Coronary artery (tissue), 2 donors: ENCODE data around the gene SLC27A2.

Experiments
- DNase-seq: peaks from one replicate; pipeline ENCODE4 v3.0.0-alpha.2; 2017; ENCODE audit warnings: low spot score
- H3K27ac ChIP-seq, 2 donors: fragments of 200-600 bp; sonication (generic); one replicate each; pipeline ENCODE4 v1.5.1; 2016 to 2019
- H3K4me3 ChIP-seq: fragments of 200-600 bp; sonication (generic); 2 replicates; pipeline ENCODE4 v1.5.1; 2016; ENCODE audit warnings: mild to moderate bottlenecking, moderate library complexity
- CTCF ChIP-seq: fragments of 200-600 bp; sonication (generic); IDR thresholded peaks from one replicate; pipeline ENCODE4 v1.5.1; 2019; ENCODE audit warnings: antibody characterized with exemption

The SLC27A2 gene

DNA sequence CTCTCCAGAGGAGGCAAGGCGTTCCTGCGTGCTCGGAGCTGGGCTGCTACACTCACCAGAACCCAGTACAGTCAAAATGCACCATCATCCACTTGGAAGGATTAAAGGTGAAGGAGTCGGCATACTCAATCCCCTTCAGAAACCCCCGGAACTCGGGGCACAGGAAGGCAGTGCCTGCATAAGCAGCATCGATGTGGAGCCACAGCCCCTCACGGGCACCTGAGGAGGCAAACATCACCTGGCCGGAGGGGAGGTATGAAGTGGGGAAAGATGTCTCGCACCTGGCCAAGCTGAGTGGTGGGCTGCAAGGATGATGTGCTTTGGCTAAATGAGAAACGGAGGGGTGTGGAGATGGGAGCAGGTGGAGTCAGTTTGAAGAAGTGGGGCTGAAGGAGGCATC lies 70.6 kb downstream of the SLC27A2 start:
- no peak for DNase-seq
- no peak for TF ChIP-seq CTCF
- Histone ChIP-seq H3K4me3 (no peak overlapping the region), H3K27ac (no peak overlapping the region)

DNA sequence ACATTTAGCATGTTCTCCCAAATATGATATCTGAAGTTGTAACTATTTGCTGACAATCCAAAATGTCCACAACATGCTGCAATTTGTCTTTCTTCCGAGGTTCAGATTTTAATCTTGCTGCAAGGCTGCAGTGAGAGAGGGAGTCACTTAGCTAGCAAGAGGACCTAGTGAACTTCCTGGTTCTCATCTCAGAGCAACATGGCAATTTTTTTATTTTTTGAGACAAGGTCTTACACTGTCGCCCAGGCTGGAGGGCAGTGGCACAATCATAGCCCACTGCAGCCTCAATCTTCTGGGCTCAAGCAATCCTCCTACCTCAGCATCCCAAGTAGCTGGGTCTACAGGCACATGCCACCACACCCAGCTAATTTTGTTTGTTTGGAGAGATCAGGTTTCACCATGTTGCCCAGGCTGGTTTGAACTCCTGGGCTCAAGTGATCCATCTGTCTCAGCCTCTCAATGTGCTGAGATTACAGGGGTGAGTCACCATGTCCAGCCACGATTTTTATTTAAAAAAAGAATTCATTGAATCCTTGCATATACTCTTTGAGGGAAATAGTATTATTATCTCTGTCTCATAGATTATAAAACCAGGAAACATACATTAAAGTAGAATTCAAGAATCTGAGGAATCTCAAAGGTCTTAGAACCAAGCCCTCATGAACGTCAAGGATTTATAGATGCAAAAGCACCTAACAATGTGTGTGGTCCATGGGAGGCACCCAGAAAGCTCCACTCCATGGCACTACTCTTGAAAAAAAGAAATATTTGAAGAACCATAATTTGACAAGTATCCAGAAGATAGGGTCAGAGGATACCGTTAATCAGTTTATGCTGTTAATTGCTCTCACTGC lies 74.4 kb downstream of the SLC27A2 start:
- no peak for DNase-seq
- no peak for TF ChIP-seq CTCF
- no peak overlapping the region for H3K4me3 ChIP-seq
- no peak overlapping the region for H3K27ac ChIP-seq

GRCh38 chr15:50257332-50257731 lies 75.3 kb downstream of the SLC27A2 start:
- Histone ChIP-seq H3K4me3 (no peak overlapping the region), H3K27ac (no peak overlapping the region)
- no peak for TF ChIP-seq CTCF
- DNase-seq = no peak

DNA sequence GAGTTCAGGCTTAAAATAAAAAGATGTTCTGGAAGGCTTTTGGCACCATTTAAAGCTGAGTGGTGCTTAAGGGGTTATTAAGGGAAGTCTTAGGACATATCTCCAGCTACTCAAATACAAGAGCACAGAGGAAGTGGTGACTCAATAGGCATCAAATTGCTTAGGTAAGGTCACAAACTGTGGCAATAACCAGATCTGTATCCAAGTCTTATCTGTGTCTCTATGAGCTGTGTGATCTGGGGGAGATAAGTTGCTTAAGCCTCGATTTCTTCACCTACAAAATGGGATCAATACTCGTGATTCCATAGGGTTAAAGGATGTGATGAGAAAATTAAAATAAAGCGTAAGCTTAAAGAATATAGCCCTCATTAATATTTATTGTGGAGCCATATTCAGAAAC lies 75.9 kb downstream of the SLC27A2 start:
- H3K27ac ChIP-seq = no peak overlapping the region
- no peak overlapping the region for H3K4me3 ChIP-seq
- TF ChIP-seq CTCF = no peak
- DNase-seq = no peak

- no peak for DNase-seq
- no peak for TF ChIP-seq CTCF
- Histone ChIP-seq H3K27ac (no peak overlapping the region), H3K4me3 (no peak overlapping the region)
These were observed 77.3 kb downstream of the SLC27A2 start for GRCh38 chr15:50259276-50259675.

DNA sequence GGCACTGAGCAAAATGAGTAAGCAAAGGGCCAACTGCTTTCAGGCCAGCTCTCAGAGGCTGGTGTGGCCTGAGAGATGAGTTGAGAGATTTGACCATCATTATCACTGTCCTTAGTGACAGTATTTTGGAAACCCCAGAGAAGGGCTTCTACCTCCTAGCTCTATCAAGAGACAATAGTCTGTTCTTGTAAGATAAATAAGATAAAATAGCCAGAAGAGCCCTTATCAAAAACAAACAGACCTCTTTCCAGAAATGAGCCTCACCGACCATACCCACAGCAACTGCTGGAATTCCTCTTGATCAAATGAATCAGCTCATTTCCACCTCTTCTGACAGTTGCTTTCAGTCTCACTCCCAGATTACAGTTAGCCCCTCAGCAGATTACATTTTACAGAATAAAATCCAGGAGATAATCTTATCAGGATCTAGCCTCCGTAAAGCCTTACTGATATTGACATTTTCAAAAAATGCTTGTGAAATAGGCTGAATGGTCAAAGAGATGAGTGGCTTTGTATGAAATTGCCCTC lies 79.0 kb downstream of the SLC27A2 start:
- no peak for TF ChIP-seq CTCF
- Histone ChIP-seq H3K4me3 (no peak overlapping the region), H3K27ac (no peak overlapping the region)
- no peak for DNase-seq

- Histone ChIP-seq H3K27ac (no peak overlapping the region), H3K4me3 (no peak overlapping the region)
- no peak for DNase-seq
- TF ChIP-seq CTCF = no peak
These were observed 80.0 kb downstream of the SLC27A2 start for GRCh38 chr15:50261981-50262380.
